ENCODE data around the gene STARD5.

- no peak for TF ChIP-seq CTCF (IDR thresholded peaks at IDR 0.05; ENCODE audit: low read depth, low read length)
- TF ChIP-seq MYC (IDR thresholded peaks at IDR 0.05; ENCODE audit: low read depth, low read length) = no peak
These were observed 25.3 kb downstream of the STARD5 start for GRCh38 chr15:81298611-81299010.
